ENCODE results near the gene AOPEP.

DNA sequence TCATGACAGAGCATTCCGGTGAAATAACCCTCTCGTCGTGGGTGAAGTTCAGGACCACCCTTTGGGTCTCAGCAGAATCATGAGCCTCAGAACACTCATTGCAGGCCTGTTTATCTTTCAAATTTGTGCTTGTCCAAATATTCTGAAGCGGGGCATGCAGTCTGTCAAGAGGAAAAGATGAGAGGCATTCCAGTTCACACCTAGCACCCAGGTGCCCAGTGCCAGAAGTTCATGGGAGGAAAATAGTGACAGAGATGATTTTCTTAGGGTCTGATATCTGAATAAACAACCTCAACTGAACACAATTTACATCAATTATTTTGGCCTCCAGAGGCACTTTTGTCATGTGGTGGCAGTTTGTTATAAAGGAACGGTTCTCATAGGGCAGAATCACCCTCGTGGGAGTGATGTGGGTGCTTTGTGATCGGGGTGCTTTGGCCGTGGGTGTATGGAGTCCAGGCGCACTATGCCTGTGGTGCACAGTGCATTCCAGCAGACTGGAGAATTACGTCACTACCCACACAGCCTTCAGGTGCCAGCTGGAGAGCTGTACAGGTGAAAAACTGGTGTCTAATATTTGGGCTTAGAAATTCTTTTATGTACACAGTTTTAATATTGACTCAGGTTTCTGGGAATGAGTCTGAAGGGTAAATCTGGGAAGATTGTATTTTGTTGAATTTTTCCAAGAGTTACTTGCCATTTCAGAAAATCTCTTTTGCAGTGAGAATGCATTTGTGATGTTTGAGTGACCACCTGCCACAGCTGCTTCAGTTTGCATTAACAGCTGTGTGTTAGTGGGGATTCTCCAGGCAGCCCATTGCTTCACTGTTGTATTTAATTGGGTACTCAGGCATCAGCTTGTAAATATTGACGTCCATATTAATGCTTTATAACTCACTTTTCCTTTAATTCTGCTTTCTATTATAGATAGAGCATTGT is 301.7 kb downstream of the AOPEP start:
- TF ChIP-seq USF1 (CRISPR knock-in tag; IDR thresholded peaks at IDR 0.05) (no peak), IRF1 (CRISPR knock-in tag; IDR thresholded peaks at IDR 0.05) (no peak), MAX (CRISPR knock-in tag; IDR thresholded peaks at IDR 0.05) (no peak), TP53 (CRISPR knock-in tag; IDR thresholded peaks at IDR 0.05) (no peak), PRRX2 (CRISPR knock-in tag; IDR thresholded peaks at IDR 0.05) (no peak)
- TF ChIP-seq, protein P1, sequence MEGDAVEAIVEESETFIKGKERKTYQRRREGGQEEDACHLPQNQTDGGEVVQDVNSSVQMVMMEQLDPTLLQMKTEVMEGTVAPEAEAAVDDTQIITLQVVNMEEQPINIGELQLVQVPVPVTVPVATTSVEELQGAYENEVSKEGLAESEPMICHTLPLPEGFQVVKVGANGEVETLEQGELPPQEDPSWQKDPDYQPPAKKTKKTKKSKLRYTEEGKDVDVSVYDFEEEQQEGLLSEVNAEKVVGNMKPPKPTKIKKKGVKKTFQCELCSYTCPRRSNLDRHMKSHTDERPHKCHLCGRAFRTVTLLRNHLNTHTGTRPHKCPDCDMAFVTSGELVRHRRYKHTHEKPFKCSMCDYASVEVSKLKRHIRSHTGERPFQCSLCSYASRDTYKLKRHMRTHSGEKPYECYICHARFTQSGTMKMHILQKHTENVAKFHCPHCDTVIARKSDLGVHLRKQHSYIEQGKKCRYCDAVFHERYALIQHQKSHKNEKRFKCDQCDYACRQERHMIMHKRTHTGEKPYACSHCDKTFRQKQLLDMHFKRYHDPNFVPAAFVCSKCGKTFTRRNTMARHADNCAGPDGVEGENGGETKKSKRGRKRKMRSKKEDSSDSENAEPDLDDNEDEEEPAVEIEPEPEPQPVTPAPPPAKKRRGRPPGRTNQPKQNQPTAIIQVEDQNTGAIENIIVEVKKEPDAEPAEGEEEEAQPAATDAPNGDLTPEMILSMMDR (IDR thresholded peaks at IDR 0.05), result no peak
- TF ChIP-seq, protein P2, sequence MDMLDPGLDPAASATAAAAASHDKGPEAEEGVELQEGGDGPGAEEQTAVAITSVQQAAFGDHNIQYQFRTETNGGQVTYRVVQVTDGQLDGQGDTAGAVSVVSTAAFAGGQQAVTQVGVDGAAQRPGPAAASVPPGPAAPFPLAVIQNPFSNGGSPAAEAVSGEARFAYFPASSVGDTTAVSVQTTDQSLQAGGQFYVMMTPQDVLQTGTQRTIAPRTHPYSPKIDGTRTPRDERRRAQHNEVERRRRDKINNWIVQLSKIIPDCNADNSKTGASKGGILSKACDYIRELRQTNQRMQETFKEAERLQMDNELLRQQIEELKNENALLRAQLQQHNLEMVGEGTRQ (CRISPR knock-in tag; IDR thresholded peaks at IDR 0.05), result no peak

Data from WTC11 (cell line).